RWPE2 (cell line): Measurements from ENCODE around the gene RAB11FIP3.

Experiments
- ATAC-seq: fragments of 200-7000 bp; cut with Tn5 transposase; 3 replicates; pipeline ENCODE4 v1.9.1; 2021; ENCODE audit warnings: low read depth
- DNase-seq: peaks from one replicate; pipeline ENCODE4 v3.0.0-alpha.2; 2020; ENCODE audit warnings: low spot score
- H3K27ac ChIP-seq: fragments of 450-650 bp; 2 replicates; pipeline ENCODE4 v1.5.1; 2017; ENCODE audit warnings: mild to moderate bottlenecking; ENCODE audit not compliant: poor library complexity, severe bottlenecking
- H3K27me3 ChIP-seq: fragments of 250-450 bp; sonication (Bioruptor Pico); 2 replicates; pipeline ENCODE4 v1.5.1; 2021; ENCODE audit warnings: mild to moderate bottlenecking, moderate library complexity; ENCODE audit not compliant: insufficient read depth, poor library complexity, severe bottlenecking
- H3K36me3 ChIP-seq: fragments of 250-450 bp; sonication (Bioruptor Pico); 2 replicates; pipeline ENCODE4 v1.5.1; 2020; ENCODE audit warnings: low read depth, mild to moderate bottlenecking, moderate library complexity
- H3K4me1 ChIP-seq: fragments of 250-450 bp; sonication (Bioruptor Pico); 2 replicates; pipeline ENCODE4 v1.5.1; 2021; ENCODE audit warnings: mild to moderate bottlenecking, moderate library complexity; ENCODE audit not compliant: insufficient read depth, poor library complexity, severe bottlenecking
- H3K4me3 ChIP-seq: fragments of 250-450 bp; sonication (Bioruptor Pico); 2 replicates; pipeline ENCODE4 v1.5.1; 2021; ENCODE audit warnings: mild to moderate bottlenecking, moderate library complexity; ENCODE audit not compliant: severe bottlenecking
- H3K9me3 ChIP-seq: fragments of 250-450 bp; sonication (Bioruptor Pico); 2 replicates; pipeline ENCODE4 v1.5.1; 2021; ENCODE audit warnings: mild to moderate bottlenecking, moderate library complexity; ENCODE audit not compliant: severe bottlenecking
- TF ChIP-seq, protein P1 (sequence below): fragments of 450-650 bp; IDR thresholded peaks from one replicate; pipeline ENCODE4 v1.5.1; 2017; ENCODE audit warnings: mild to moderate bottlenecking, moderate library complexity; ENCODE audit not compliant: poor library complexity, severe bottlenecking

RAB11FIP3 gene

DNA sequence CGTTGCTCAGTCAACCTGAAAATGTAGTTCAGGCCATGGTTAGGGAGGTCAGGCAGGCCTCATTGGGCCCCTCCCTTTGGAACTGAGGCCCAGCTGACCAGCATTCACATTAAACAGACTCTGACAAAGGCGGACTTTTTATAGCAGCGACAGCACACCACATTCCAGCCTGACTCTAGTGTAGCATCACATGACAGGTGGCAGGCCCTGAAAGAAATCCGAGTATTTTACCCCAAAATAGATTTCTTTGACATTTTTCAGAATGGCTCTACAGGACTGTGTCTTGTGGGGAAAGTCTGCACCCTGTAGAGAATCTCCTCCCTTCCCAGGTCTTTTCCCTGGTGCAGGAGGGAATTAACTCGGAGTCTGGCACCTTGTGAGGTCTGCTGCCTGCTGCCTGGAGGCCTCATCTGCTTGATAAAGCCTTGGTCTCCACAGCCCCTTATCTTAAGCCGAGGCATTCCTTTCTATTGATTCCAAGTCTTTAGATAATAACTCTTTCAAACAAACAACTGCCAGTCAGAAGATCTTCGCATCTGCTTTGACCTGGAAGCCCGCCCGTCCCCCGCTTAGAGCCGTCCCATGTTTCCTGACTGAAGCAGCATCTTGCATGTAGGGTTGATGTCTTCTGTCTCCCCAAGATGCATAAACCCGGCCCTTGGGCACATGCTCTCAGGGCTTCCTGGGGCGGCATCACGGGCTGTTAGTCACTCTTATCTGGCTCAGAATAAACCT, 58.1 kb downstream of the RAB11FIP3 start:
- Histone ChIP-seq H3K4me1 (no peaks in the 10 kb centered on the region), H3K27me3 (no peaks in the 10 kb centered on the region), H3K4me3 (no peak overlapping the region), H3K27ac (no peak overlapping the region), H3K36me3 (no peaks in the 10 kb centered on the region), H3K9me3 (no peaks in the 10 kb centered on the region)
- no peak for DNase-seq
- no peak for ATAC-seq
- TF ChIP-seq, protein P1, sequence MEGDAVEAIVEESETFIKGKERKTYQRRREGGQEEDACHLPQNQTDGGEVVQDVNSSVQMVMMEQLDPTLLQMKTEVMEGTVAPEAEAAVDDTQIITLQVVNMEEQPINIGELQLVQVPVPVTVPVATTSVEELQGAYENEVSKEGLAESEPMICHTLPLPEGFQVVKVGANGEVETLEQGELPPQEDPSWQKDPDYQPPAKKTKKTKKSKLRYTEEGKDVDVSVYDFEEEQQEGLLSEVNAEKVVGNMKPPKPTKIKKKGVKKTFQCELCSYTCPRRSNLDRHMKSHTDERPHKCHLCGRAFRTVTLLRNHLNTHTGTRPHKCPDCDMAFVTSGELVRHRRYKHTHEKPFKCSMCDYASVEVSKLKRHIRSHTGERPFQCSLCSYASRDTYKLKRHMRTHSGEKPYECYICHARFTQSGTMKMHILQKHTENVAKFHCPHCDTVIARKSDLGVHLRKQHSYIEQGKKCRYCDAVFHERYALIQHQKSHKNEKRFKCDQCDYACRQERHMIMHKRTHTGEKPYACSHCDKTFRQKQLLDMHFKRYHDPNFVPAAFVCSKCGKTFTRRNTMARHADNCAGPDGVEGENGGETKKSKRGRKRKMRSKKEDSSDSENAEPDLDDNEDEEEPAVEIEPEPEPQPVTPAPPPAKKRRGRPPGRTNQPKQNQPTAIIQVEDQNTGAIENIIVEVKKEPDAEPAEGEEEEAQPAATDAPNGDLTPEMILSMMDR: no peak

DNA sequence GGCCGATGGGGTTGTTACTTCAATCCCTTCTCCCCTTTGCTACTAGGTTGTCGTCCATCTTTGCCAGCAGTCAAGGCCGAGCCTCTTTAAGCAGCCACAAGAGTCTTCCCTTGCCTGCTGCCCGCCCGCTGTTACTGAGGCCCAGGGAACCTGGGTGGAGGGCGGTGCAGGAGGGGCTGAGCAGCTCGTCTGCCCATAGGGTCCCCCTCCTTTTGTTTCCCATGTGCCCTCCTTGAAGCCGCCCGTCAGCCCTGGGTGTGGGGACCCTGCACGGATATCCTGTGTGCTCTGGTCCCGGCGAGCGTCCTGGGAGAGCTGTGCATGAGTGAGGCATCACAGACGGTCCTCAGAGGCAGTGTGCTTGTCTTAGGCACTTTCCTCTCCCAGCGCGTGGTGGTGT, 64.2 kb downstream of the RAB11FIP3 start:
- ATAC-seq (no peak), DNase-seq (no peak)
- no peak overlapping the region for H3K4me3 ChIP-seq
- H3K27ac ChIP-seq: no peak overlapping the region
- H3K27me3 ChIP-seq: no peaks in the 10 kb centered on the region
- no peaks in the 10 kb centered on the region for H3K9me3 ChIP-seq
- TF ChIP-seq, protein P1: no peak
- no peaks in the 10 kb centered on the region; the same call in 1 of the 2 replicates for H3K36me3 ChIP-seq
- no peaks in the 10 kb centered on the region for H3K4me1 ChIP-seq

DNA sequence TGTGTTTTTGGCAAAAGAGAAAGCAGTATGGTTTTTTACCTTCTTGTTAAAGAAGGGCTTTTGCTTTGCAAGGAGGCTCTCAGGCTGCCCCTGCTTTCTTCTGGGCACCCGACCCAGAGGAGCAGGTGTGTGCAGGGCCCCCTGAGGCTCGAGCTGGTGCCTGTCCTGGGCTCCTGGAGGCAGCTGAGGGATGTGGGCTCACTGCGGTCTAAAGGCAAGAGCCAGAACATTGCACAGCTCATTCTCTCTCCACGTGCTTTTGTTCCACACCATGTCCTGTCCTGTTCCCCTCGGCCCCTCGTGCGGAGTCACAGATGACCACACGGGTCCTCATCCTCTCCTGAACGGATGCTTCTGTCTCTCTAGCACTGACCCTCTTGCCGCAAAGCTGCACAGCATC, 65.3 kb downstream of the RAB11FIP3 start:
- no peaks in the 10 kb centered on the region for H3K27me3 ChIP-seq
- no peaks in the 10 kb centered on the region for H3K9me3 ChIP-seq
- no peak for ATAC-seq
- no peak overlapping the region for H3K4me3 ChIP-seq
- H3K36me3 ChIP-seq: no peaks in the 10 kb centered on the region; the same call in 1 of the 2 replicates
- DNase-seq: no peak
- no peaks in the 10 kb centered on the region for H3K4me1 ChIP-seq
- TF ChIP-seq, protein P1: no peak
- no peak overlapping the region for H3K27ac ChIP-seq

DNA sequence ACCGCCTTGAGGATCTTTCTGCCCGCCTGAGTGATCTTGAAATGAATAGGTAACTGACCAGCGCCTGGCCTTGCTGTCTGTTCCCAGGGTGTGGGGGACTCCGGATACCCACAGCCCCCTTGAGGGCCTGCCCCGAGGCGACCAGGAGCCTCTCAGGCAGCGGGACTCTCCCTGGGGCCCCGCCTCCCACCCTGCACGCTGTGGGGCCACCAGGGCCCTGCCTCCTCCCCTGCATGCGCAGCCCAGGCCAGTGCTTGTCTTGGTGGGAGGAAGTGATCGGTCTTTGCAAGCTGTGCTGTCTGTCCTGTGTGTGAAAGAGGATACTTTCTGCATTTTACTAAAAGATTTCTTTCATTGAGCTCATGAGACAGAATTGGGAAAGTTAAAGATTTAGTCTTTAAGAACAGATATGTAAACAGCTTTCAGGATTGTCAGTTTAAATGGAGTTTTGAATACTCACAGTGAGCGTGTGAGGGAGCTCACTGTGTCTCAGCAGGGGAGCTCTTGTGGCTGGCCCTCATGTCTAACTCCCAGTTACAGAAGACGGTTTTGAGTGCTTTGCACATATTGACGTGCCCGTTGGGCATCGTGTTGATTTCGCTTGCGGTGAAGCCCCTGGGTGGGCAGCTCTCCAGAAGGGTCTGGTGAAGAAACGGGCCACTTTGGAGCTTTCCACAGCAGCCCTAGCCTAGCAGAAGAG, 65.9 kb downstream of the RAB11FIP3 start:
- no peaks in the 10 kb centered on the region; the same call in 1 of the 2 replicates for H3K36me3 ChIP-seq
- ATAC-seq (no peak), DNase-seq (no peak)

More for the DNA sequence above, 65.9 kb downstream of the RAB11FIP3 start:
- TF ChIP-seq, protein P1: no peak
- Histone ChIP-seq H3K9me3 (no peaks in the 10 kb centered on the region), H3K4me3 (no peak overlapping the region), H3K27me3 (no peaks in the 10 kb centered on the region), H3K4me1 (no peaks in the 10 kb centered on the region), H3K27ac (no peak overlapping the region)
